Neural progenitor cell (in vitro differentiated cells): Measurements from ENCODE around the gene TSPAN18. TPM values are rescaled to one million over a fixed set of nuclear protein-coding genes. Genes with fewer than 3 reads are reported as not detected.

ENCODE experiments used
- DNase-seq: peaks from one replicate; pipeline ENCODE4 v3.0.0-alpha.2; 2016; ENCODE audit warnings: low spot score
- H2AFZ ChIP-seq: fragments of 200-600 bp; sonication (generic); replicated peaks from 2 replicates; pipeline ENCODE4 v1.6.1; 2016; ENCODE audit warnings: antibody characterized with exemption
- H3F3A ChIP-seq: fragments of 200-600 bp; sonication (generic); 2 replicates; pipeline ENCODE4 v1.6.1; 2016; ENCODE audit warnings: antibody characterized with exemption, low read depth
- H3K27ac ChIP-seq: fragments of 200-600 bp; sonication (generic); 2 replicates; pipeline ENCODE4 v1.5.1; 2016; ENCODE audit warnings: mild to moderate bottlenecking
- H3K27me3 ChIP-seq: fragments of 200-600 bp; sonication (generic); 2 replicates; pipeline ENCODE4 v1.6.1; 2016; ENCODE audit warnings: mild to moderate bottlenecking, moderate library complexity
- H3K36me3 ChIP-seq: fragments of 200-600 bp; sonication (generic); 2 replicates; pipeline ENCODE4 v1.5.1; 2016
- H3K4me1 ChIP-seq: fragments of 200-600 bp; sonication (generic); 2 replicates; pipeline ENCODE4 v1.6.1; 2016; ENCODE audit warnings: mixed run types
- H3K4me2 ChIP-seq: fragments of 200-600 bp; sonication (generic); 2 replicates; pipeline ENCODE4 v1.6.1; 2016
- H3K4me3 ChIP-seq: fragments of 200-600 bp; sonication (generic); 2 replicates; pipeline ENCODE4 v1.5.1; 2016
- H3K79me2 ChIP-seq: fragments of 200-600 bp; sonication (generic); 2 replicates; pipeline ENCODE4 v1.6.1; 2016; ENCODE audit warnings: low read depth
- H3K9ac ChIP-seq: fragments of 200-600 bp; sonication (generic); 2 replicates; pipeline ENCODE4 v1.6.1; 2016
- H3K9me3 ChIP-seq: fragments of 200-600 bp; sonication (generic); 2 replicates; pipeline ENCODE4 v1.5.1; 2016; ENCODE audit warnings: low read depth
- H4K20me1 ChIP-seq: fragments of 200-600 bp; sonication (generic); 2 replicates; pipeline ENCODE4 v1.6.1; 2016; ENCODE audit warnings: low read depth
- H3K27ac Mint-ChIP-seq: 3 replicates; pipeline ENCODE4 v1.8.0; 2021; ENCODE audit warnings: mixed read lengths
- H3K27me3 Mint-ChIP-seq: 2 replicates; pipeline ENCODE4 v1.8.0; 2022; ENCODE audit warnings: low read depth, mild to moderate bottlenecking, inconsistent platforms, moderate library complexity, mixed read lengths; ENCODE audit not compliant: insufficient read depth
- H3K36me3 Mint-ChIP-seq: 3 replicates; pipeline ENCODE4 v1.8.0; 2021; ENCODE audit warnings: mixed read lengths
- H3K4me1 Mint-ChIP-seq: 3 replicates; pipeline ENCODE4 v1.8.0; 2021; ENCODE audit warnings: mixed read lengths
- H3K4me3 Mint-ChIP-seq: 3 replicates; pipeline ENCODE4 v1.8.0; 2021; ENCODE audit warnings: mild to moderate bottlenecking, moderate library complexity, mixed read lengths
- H3K9me3 Mint-ChIP-seq: 3 replicates; pipeline ENCODE4 v1.8.0; 2020; ENCODE audit warnings: mixed read lengths
- CTCF ChIP-seq: fragments of 200-600 bp; sonication (generic); IDR thresholded peaks from 2 replicates; pipeline ENCODE4 v1.5.1; 2017; ENCODE audit warnings: antibody characterized with exemption, mild to moderate bottlenecking
- EZH2 ChIP-seq: fragments of 200-600 bp; sonication (generic); IDR thresholded peaks from 2 replicates; pipeline ENCODE4 v1.6.1; 2017; ENCODE audit warnings: antibody characterized with exemption, mild to moderate bottlenecking, moderate library complexity
- EZH2phosphoT487 ChIP-seq: fragments of 200-600 bp; sonication (generic); IDR thresholded peaks from 2 replicates; pipeline ENCODE4 v1.6.1; 2017; ENCODE audit warnings: antibody characterized with exemption
- total RNA-seq: library from RNA; depleted of rRNA; stranded (reverse); fragments of >200 nt; gene quantifications from 2 replicates; pipeline ENCODE4 v1.2.3, GENCODE V29; 2015; ENCODE audit warnings: low replicate concordance

TSPAN18 gene
- total RNA-seq, 1 donor from 2014 or later: 16.5 TPM

- H3K9me3 ChIP-seq: no peaks in the 10 kb centered on the region
- peak overlapping the region; percentile 21 for H3K4me2 ChIP-seq
- no peaks in the 10 kb centered on the region for H3K79me2 ChIP-seq
- no peaks in the 10 kb centered on the region for H4K20me1 ChIP-seq
- no peak for TF ChIP-seq EZH2
- TF ChIP-seq CTCF: no peak
- TF ChIP-seq EZH2phosphoT487: no peak
- peaks cover 35% of the 10 kb centered on the region for H3F3A ChIP-seq
- no peak overlapping the region for H2AFZ ChIP-seq
- no peaks in the 10 kb centered on the region for H3K27me3 ChIP-seq
- no peaks in the 10 kb centered on the region for H3K36me3 ChIP-seq
- Mint-ChIP-seq H3K9me3 (no peaks in the 10 kb centered on the region), H3K4me1 (peaks cover 72% of the 10 kb centered on the region), H3K27me3 (no peaks in the 10 kb centered on the region), H3K36me3 (peaks cover 8% of the 10 kb centered on the region), H3K27ac (peak overlapping the region; percentile 61), H3K4me3 (no peak overlapping the region)
- peak; percentile 50 for DNase-seq
- no peak overlapping the region for H3K27ac ChIP-seq
- no peak overlapping the region for H3K4me3 ChIP-seq
- H3K4me1 ChIP-seq: peaks cover 58% of the 10 kb centered on the region
- H3K9ac ChIP-seq: no peak overlapping the region
Observed at GRCh38 chr11:44858796-44859527, 132.2 kb downstream of the TSPAN18 start.

- Mint-ChIP-seq H3K4me3 (no peak overlapping the region), H3K9me3 (no peaks in the 10 kb centered on the region), H3K36me3 (peaks cover 8% of the 10 kb centered on the region), H3K27me3 (no peaks in the 10 kb centered on the region), H3K27ac (no peak overlapping the region), H3K4me1 (peaks cover 69% of the 10 kb centered on the region)
- Histone ChIP-seq H3F3A (peaks cover 36% of the 10 kb centered on the region), H3K9me3 (no peaks in the 10 kb centered on the region), H3K4me3 (no peak overlapping the region), H3K4me2 (no peak overlapping the region), H4K20me1 (no peaks in the 10 kb centered on the region), H2AFZ (no peak overlapping the region), H3K36me3 (no peaks in the 10 kb centered on the region), H3K79me2 (peaks cover 3% of the 10 kb centered on the region), H3K4me1 (peaks cover 59% of the 10 kb centered on the region), H3K27ac (no peak overlapping the region), H3K9ac (no peak overlapping the region), H3K27me3 (no peaks in the 10 kb centered on the region)
- no peak for DNase-seq
- no peak for TF ChIP-seq EZH2phosphoT487
- no peak for TF ChIP-seq CTCF
- TF ChIP-seq EZH2: no peak
Observed at GRCh38 chr11:44859528-44859925, 132.8 kb downstream of the TSPAN18 start.

GRCh38 chr11:44860346-44860745 lies 133.6 kb downstream of the TSPAN18 start:
- TF ChIP-seq CTCF: no peak
- Mint-ChIP-seq H3K4me3 (no peak overlapping the region), H3K27me3 (no peaks in the 10 kb centered on the region), H3K9me3 (no peaks in the 10 kb centered on the region), H3K4me1 (peaks cover 73% of the 10 kb centered on the region), H3K27ac (no peak overlapping the region), H3K36me3 (peaks cover 11% of the 10 kb centered on the region)
- DNase-seq: no peak
- H3K9me3 ChIP-seq: no peaks in the 10 kb centered on the region
- H4K20me1 ChIP-seq: no peaks in the 10 kb centered on the region
- no peak overlapping the region for H3K4me2 ChIP-seq
- H3K27me3 ChIP-seq: no peaks in the 10 kb centered on the region
- H3K36me3 ChIP-seq: no peaks in the 10 kb centered on the region
- no peak overlapping the region for H2AFZ ChIP-seq
- H3F3A ChIP-seq: peaks cover 36% of the 10 kb centered on the region
- no peak overlapping the region for H3K4me3 ChIP-seq
- peaks cover 4% of the 10 kb centered on the region for H3K79me2 ChIP-seq
- no peak overlapping the region for H3K9ac ChIP-seq
- no peak overlapping the region for H3K27ac ChIP-seq
- peaks cover 66% of the 10 kb centered on the region for H3K4me1 ChIP-seq
